HEK293 (cell line): ENCODE data around the gene FGFR2.

Source experiments
- CTCF ChIA-PET: fragments of 350-600 bp; formaldehyde crosslinking; extraction: SDS; loops from one replicate; lab custom pipeline; 2021; ENCODE audit warnings: antibody characterized with exemption; lab: Yijun Ruan, JAX
- POLR2A ChIA-PET: fragments of 300-600 bp; formaldehyde crosslinking; extraction: SDS; loops from one replicate; lab custom pipeline; 2020; ENCODE audit warnings: antibody characterized with exemption, inconsistent platforms; lab: Yijun Ruan, JAX
- H3K27ac ChIP-seq: fragments of 200-500 bp; sonication (Bioruptor generic); 2 replicates; pipeline ENCODE4 v1.5.1; 2014; ENCODE audit warnings: low read depth, low read length, control low read depth, inconsistent platforms; ENCODE audit errors: extremely low read depth
- H3K36me3 ChIP-seq, 2 experiments: fragments of 200-500 bp in 1 of 2; sonication (Bioruptor generic) in 1 of 2; 1 replicate in 1 of 2; 2 replicates in 1 of 2; pipeline ENCODE4 v1.5.1; 2014 to 2017; ENCODE audit warnings: inconsistent platforms in 2 of 2, low read length in 2 of 2; ENCODE audit not compliant: control insufficient read depth in 2 of 2, insufficient read depth in 1 of 2
- H3K4me1 ChIP-seq: fragments of 200-500 bp; sonication (Bioruptor generic); 2 replicates; pipeline ENCODE4 v1.5.1; 2014; ENCODE audit warnings: mild to moderate bottlenecking, low read length, inconsistent platforms; ENCODE audit not compliant: control insufficient read depth, insufficient read depth
- H3K4me3 ChIP-seq: 2 replicates; pipeline ENCODE4 v1.5.1; 2011; ENCODE audit warnings: low read depth, mild to moderate bottlenecking, control low read depth, low read length, moderate library complexity
- H3K9me3 ChIP-seq: fragments of 200-500 bp; sonication (Bioruptor generic); 2 replicates; pipeline ENCODE4 v1.5.1; 2014; ENCODE audit warnings: low read depth, low read length, inconsistent platforms; ENCODE audit not compliant: control insufficient read depth, insufficient read depth
- AEBP2 ChIP-seq: fragments of 450-650 bp; formaldehyde crosslinking; IDR thresholded peaks from 2 replicates; pipeline ENCODE4 v1.5.1; 2016; ENCODE audit warnings: missing biosample characterization, missing genetic modification characterization, borderline replicate concordance
- BCL11A ChIP-seq: fragments of 450-650 bp; formaldehyde crosslinking; IDR thresholded peaks from 2 replicates; pipeline ENCODE4 v1.5.1; 2016; ENCODE audit warnings: low read depth, missing biosample characterization, missing genetic modification characterization
- GLI2 ChIP-seq: fragments of 450-650 bp; formaldehyde crosslinking; IDR thresholded peaks from 2 replicates; pipeline ENCODE4; 2017; ENCODE audit warnings: missing biosample characterization, missing genetic modification characterization, low read depth, borderline replicate concordance
- GLIS2 ChIP-seq: fragments of 450-650 bp; formaldehyde crosslinking; IDR thresholded peaks from 2 replicates; pipeline ENCODE4 v1.5.1; 2016; ENCODE audit warnings: missing biosample characterization, missing genetic modification characterization
- KLF1 ChIP-seq: fragments of 450-650 bp; formaldehyde crosslinking; IDR thresholded peaks from 2 replicates; pipeline ENCODE4 v1.5.1; 2016; ENCODE audit warnings: missing biosample characterization, missing genetic modification characterization
- OSR2 ChIP-seq: fragments of 450-650 bp; formaldehyde crosslinking; IDR thresholded peaks from 2 replicates; pipeline ENCODE4 v1.5.1; 2016; ENCODE audit warnings: missing biosample characterization, missing genetic modification characterization
- REPIN1 ChIP-seq: fragments of 450-650 bp; formaldehyde crosslinking; IDR thresholded peaks from 2 replicates; pipeline ENCODE4 v1.5.1; 2017; ENCODE audit warnings: missing biosample characterization, missing genetic modification characterization, low read depth
- SCRT1 ChIP-seq: fragments of 450-650 bp; formaldehyde crosslinking; IDR thresholded peaks from 2 replicates; pipeline ENCODE4 v1.5.1; 2016; ENCODE audit warnings: missing biosample characterization, missing genetic modification characterization, borderline replicate concordance
- TRIM28 ChIP-seq: IDR thresholded peaks from 2 replicates; pipeline ENCODE4 v1.6.1; 2011; ENCODE audit warnings: low read length, control low read depth, borderline replicate concordance
- ZBTB48 ChIP-seq: fragments of 450-650 bp; formaldehyde crosslinking; IDR thresholded peaks from 2 replicates; pipeline ENCODE4 v1.5.1; 2016; ENCODE audit warnings: missing biosample characterization, missing genetic modification characterization
- ZIC2 ChIP-seq: fragments of 450-650 bp; formaldehyde crosslinking; IDR thresholded peaks from 2 replicates; pipeline ENCODE4 v1.5.1; 2016; ENCODE audit warnings: missing biosample characterization, missing genetic modification characterization
- ZNF121 ChIP-seq: fragments of 450-650 bp; formaldehyde crosslinking; IDR thresholded peaks from 2 replicates; pipeline ENCODE4 v1.5.1; 2016; ENCODE audit warnings: missing biosample characterization, missing genetic modification characterization
- ZNF175 ChIP-seq: fragments of 450-650 bp; formaldehyde crosslinking; IDR thresholded peaks from 2 replicates; pipeline ENCODE4 v1.5.1; 2016; ENCODE audit warnings: missing biosample characterization, missing genetic modification characterization
- ZNF184 ChIP-seq: fragments of 450-650 bp; IDR thresholded peaks from 2 replicates; pipeline ENCODE4 v1.5.1; 2018; ENCODE audit warnings: missing biosample characterization, mild to moderate bottlenecking, missing genetic modification characterization
- ZNF19 ChIP-seq: fragments of 450-650 bp; formaldehyde crosslinking; IDR thresholded peaks from 2 replicates; pipeline ENCODE4; 2016; ENCODE audit warnings: missing biosample characterization, missing genetic modification characterization, low read depth
- ZNF221 ChIP-seq: fragments of 450-650 bp; formaldehyde crosslinking; IDR thresholded peaks from 2 replicates; pipeline ENCODE4 v1.5.1; 2017; ENCODE audit warnings: missing biosample characterization, missing genetic modification characterization, borderline replicate concordance
- ZNF280C ChIP-seq: fragments of 450-650 bp; formaldehyde crosslinking; IDR thresholded peaks from 2 replicates; pipeline ENCODE4 v1.5.1; 2016; ENCODE audit warnings: missing biosample characterization, missing genetic modification characterization
- ZNF311 ChIP-seq: fragments of 450-650 bp; formaldehyde crosslinking; IDR thresholded peaks from 2 replicates; pipeline ENCODE4 v1.5.1; 2017; ENCODE audit warnings: missing biosample characterization, missing genetic modification characterization, borderline replicate concordance
- ZNF335 ChIP-seq: fragments of 450-650 bp; formaldehyde crosslinking; conservative IDR thresholded peaks from 2 replicates; pipeline ENCODE4 v1.5.1; 2016; ENCODE audit warnings: missing biosample characterization, missing genetic modification characterization
- ZNF416 ChIP-seq: fragments of 450-650 bp; formaldehyde crosslinking; IDR thresholded peaks from 2 replicates; pipeline ENCODE4 v1.5.1; 2016; ENCODE audit warnings: missing biosample characterization, missing genetic modification characterization
- ZNF544 ChIP-seq: fragments of 450-650 bp; formaldehyde crosslinking; IDR thresholded peaks from 2 replicates; pipeline ENCODE4 v1.5.0; 2017; ENCODE audit warnings: missing biosample characterization, missing genetic modification characterization
- ZNF549 ChIP-seq: fragments of 450-650 bp; IDR thresholded peaks from 2 replicates; pipeline ENCODE4 v1.5.1; 2018; ENCODE audit warnings: missing biosample characterization, missing genetic modification characterization, mild to moderate bottlenecking, inconsistent platforms, moderate library complexity
- ZNF624 ChIP-seq: fragments of 450-650 bp; formaldehyde crosslinking; IDR thresholded peaks from 2 replicates; pipeline ENCODE4 v1.5.1; 2017; ENCODE audit warnings: missing biosample characterization, missing genetic modification characterization
- ZNF626 ChIP-seq: fragments of 450-650 bp; sonication (Bioruptor Pico); formaldehyde crosslinking; IDR thresholded peaks from 2 replicates; pipeline ENCODE4 v1.5.1; 2018; ENCODE audit warnings: missing biosample characterization, missing genetic modification characterization, inconsistent platforms
- ZNF654 ChIP-seq: fragments of 450-650 bp; formaldehyde crosslinking; IDR thresholded peaks from 2 replicates; pipeline ENCODE4 v1.5.1; 2016; ENCODE audit warnings: low read depth, missing biosample characterization, missing genetic modification characterization
- TF ChIP-seq, protein P1 (sequence below): fragments of 450-650 bp; formaldehyde crosslinking; IDR thresholded peaks from 2 replicates; pipeline ENCODE4 v1.5.1; 2017; ENCODE audit warnings: missing biosample characterization, missing genetic modification characterization
- TF ChIP-seq, protein P2 (sequence below): fragments of 450-650 bp; formaldehyde crosslinking; IDR thresholded peaks from 2 replicates; pipeline ENCODE4 v1.5.1; 2017; ENCODE audit warnings: missing biosample characterization, missing genetic modification characterization

The FGFR2 gene

DNA sequence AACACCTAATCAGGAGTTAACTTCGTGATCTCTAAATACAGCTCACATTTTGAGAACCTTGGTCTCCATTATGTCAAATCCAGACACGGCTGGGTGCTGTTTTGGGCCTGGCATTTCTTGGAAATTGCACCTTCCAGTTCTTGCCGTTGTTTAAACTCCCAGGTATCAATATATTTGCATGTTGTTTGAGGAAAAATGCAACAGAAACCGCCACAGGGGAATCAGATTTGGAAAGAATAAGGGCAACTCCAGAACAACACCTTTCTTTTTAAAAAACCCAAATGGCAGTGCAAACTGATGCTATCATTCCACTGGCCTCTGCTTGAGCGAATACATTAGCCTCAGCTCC, 162.0 kb downstream of the FGFR2 start:
- no peak for TF ChIP-seq GLI2 (tag by site-specific recombination)
- no peak for TF ChIP-seq ZNF121 (tag by site-specific recombination)
- no peak for TF ChIP-seq ZNF19 (tag by site-specific recombination)
- TF ChIP-seq ZNF549: no peak
- TF ChIP-seq ZNF654 (tag by site-specific recombination): no peak
- no peak for TF ChIP-seq SCRT1 (tag by site-specific recombination)
- no peak for TF ChIP-seq ZNF221 (tag by site-specific recombination)
- no peak for TF ChIP-seq BCL11A (tag by site-specific recombination)
- TF ChIP-seq, protein P1, sequence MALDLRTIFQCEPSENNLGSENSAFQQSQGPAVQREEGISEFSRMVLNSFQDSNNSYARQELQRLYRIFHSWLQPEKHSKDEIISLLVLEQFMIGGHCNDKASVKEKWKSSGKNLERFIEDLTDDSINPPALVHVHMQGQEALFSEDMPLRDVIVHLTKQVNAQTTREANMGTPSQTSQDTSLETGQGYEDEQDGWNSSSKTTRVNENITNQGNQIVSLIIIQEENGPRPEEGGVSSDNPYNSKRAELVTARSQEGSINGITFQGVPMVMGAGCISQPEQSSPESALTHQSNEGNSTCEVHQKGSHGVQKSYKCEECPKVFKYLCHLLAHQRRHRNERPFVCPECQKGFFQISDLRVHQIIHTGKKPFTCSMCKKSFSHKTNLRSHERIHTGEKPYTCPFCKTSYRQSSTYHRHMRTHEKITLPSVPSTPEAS (tag by site-specific recombination): no peak
- TF ChIP-seq ZNF311 (tag by site-specific recombination): no peak
- TF ChIP-seq ZNF626: no peak
- no peak for TF ChIP-seq ZNF184
- no peak for TF ChIP-seq ZBTB48 (tag by site-specific recombination)
- no peak for TF ChIP-seq KLF1
- TF ChIP-seq, protein P2, sequence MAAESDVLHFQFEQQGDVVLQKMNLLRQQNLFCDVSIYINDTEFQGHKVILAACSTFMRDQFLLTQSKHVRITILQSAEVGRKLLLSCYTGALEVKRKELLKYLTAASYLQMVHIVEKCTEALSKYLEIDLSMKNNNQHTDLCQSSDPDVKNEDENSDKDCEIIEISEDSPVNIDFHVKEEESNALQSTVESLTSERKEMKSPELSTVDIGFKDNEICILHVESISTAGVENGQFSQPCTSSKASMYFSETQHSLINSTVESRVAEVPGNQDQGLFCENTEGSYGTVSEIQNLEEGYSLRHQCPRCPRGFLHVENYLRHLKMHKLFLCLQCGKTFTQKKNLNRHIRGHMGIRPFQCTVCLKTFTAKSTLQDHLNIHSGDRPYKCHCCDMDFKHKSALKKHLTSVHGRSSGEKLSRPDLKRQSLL: no peak
- no peak for TF ChIP-seq OSR2 (tag by site-specific recombination)
- no peak for TF ChIP-seq ZIC2 (tag by site-specific recombination)
- no peak for TF ChIP-seq ZNF175
- no peak for TF ChIP-seq ZNF335 (tag by site-specific recombination)
- H3K27ac ChIP-seq: no peak overlapping the region; the same call in 1 of the 2 replicates
- CTCF ChIA-PET: interaction anchor here (0.5 to 0.7 kb wide), 2 partner anchors 12 to 163 kb away, joined by 4 read pairs; no protein-coding TSS in a partner anchor
- H3K4me3 ChIP-seq: no peak overlapping the region
- POLR2A ChIA-PET: no interaction called here
- no peaks in the 10 kb centered on the region for H3K36me3 ChIP-seq
- peaks cover 12% of the 10 kb centered on the region for H3K4me1 ChIP-seq
- no peaks in the 10 kb centered on the region for H3K9me3 ChIP-seq

DNA sequence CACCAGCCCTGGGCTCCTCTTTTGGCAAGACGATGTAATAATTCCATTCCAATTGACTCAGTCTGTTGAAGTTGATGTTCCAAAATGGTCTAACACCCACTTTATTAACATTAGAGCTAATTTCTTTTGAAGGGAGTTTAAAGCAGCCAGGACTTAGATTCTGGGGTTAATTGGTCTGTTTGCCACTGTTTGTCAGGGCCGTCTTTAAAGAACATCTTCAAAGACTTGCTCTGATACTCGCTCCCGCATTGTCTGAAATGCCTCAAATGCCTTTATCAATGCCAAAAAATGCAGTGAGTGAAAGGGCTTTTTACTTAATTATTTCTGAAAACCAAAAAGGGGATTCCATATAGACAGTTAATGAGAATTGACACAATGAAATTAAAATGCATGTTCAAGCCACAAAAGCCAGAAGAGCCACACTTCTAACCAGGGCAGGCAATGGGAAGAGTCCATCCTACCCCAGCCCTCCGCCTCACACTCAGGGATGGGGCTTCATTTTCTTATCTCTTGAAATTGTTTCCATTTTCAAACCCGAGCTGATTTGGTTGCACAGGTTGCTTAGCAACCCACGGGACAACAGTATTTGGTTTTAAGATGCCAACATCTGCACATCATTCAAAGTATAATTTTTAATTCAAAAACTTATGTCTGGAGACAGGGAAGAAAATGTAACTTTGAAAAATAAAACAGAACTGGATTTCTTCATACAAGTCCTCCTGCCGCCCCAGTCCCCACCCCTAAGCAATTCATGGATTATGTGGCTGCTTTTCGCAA, 163.0 kb downstream of the FGFR2 start:
- POLR2A ChIA-PET: no interaction called here
- CTCF ChIA-PET: interaction anchor here (0.6 to 1.6 kb wide), 4 partner anchors 12 to 86 kb away, joined by 3 to 4 read pairs (median 4); no protein-coding TSS in a partner anchor
- Histone ChIP-seq H3K9me3 (no peaks in the 10 kb centered on the region), H3K4me3 (no peak overlapping the region), H3K4me1 (peaks cover 12% of the 10 kb centered on the region), H3K36me3 (no peaks in the 10 kb centered on the region), H3K27ac (no peak overlapping the region)
- TF ChIP-seq TRIM28: no peak
- TF ChIP-seq ZNF544: no peak
- TF ChIP-seq ZNF624: no peak

DNA sequence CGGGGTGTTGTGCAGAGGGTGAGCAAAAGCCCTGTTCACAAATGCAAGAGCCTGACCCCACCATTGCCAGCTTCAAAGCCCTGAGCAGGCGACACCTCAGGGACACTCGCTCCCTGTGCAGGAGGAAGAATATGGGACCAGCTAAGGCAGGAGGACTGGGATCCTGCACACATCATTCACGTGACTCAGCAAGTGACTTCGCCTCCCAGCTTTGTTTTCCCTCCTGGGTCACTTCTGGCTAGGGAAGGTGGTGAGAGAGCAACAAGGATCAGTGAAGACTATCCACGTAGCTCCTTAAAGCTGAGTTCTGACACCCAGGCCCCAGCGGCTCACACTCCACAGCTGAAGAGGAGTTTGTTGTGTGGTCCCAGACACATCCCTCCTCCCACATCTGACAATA, 164.3 kb downstream of the FGFR2 start:
- Histone ChIP-seq H3K4me1 (peaks cover 12% of the 10 kb centered on the region), H3K4me3 (no peak overlapping the region), H3K9me3 (no peaks in the 10 kb centered on the region), H3K36me3 (no peaks in the 10 kb centered on the region), H3K27ac (no peak overlapping the region)
- POLR2A ChIA-PET: no interaction called here
- CTCF ChIA-PET: interaction anchor here (1.6 kb wide), 1 partner anchor 87 kb away, joined by 3 read pairs; no protein-coding TSS in a partner anchor
- TF ChIP-seq AEBP2 (tag by site-specific recombination): no peak
- no peak for TF ChIP-seq REPIN1 (tag by site-specific recombination)
- no peak for TF ChIP-seq ZNF416 (tag by site-specific recombination)
- no peak for TF ChIP-seq GLIS2
- no peak for TF ChIP-seq ZNF280C (tag by site-specific recombination)
